Fibroblast of skin of right biceps (primary cell): ENCODE results near the gene RBM25.
"Not testable (repeated sequence)": the region's sequence is repeated elsewhere in the genome, so short reads cannot be mapped to it uniquely, and the experiment has no call there.

ENCODE experiments used
- DNase-seq: peaks from one replicate; pipeline ENCODE4 v3.0.0-alpha.2; 2013

RBM25 gene

GRCh38 chr14:73105050-73105449 lies 46.7 kb downstream of the RBM25 start:
- no peak for DNase-seq

DNA sequence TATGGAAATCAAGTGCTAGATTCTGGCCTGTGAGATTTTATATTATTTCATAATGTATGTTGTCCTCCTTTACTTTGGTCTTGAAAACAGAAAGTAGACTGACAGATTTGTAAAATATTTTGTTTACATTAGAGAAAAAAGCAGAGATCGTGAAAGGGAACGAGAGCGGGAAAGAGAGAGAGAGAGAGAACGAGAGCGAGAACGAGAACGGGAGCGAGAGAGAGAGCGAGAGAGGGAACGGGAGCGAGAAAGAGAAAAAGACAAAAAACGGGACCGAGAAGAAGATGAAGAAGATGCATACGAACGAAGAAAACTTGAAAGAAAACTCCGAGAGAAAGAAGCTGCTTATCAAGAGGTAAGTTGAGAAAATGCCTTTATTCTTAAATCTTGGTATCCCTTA lies 47.4 kb downstream of the RBM25 start:
- DNase-seq: no peak

- DNase-seq: no peak
Observed at GRCh38 chr14:73116079-73116665, 57.8 kb downstream of the RBM25 start.

- DNase-seq: no peak
Observed at GRCh38 chr14:73124180-73124894, 66.0 kb downstream of the RBM25 start.

- DNase-seq: no peak
Observed at GRCh38 chr14:73125169-73125588, 66.8 kb downstream of the RBM25 start.

GRCh38 chr14:73125746-73126145 lies 67.4 kb downstream of the RBM25 start:
- no peak for DNase-seq

GRCh38 chr14:73133795-73134194 lies 75.5 kb downstream of the RBM25 start:
- no peak for DNase-seq

DNA sequence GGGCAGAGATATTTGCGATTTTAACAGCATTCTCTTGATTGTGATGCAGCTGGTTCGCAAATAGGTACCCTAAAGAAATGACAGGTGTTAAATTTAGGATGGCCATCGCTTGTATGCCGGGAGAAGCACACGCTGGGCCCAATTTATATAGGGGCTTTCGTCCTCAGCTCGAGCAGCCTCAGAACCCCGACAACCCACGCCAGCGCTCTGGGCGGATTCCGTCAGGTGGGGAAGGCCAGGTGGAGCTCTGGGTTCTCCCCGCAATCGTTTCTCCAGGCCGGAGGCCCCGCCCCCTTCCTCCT lies 77.7 kb downstream of the RBM25 start:
- DNase-seq: no peak

GRCh38 chr14:73136387-73137225 lies 78.3 kb downstream of the RBM25 start, which contains the start of gene PSEN1:
TSS of gene PSEN1 (plus strand) at chr14:73136507. CDS start at chr14:73148020, 11,513 bp downstream.
- DNase-seq: peak; percentile 91

- DNase-seq: no peak
Observed at GRCh38 chr14:73140811-73141323, 82.5 kb downstream of the RBM25 start.

DNA sequence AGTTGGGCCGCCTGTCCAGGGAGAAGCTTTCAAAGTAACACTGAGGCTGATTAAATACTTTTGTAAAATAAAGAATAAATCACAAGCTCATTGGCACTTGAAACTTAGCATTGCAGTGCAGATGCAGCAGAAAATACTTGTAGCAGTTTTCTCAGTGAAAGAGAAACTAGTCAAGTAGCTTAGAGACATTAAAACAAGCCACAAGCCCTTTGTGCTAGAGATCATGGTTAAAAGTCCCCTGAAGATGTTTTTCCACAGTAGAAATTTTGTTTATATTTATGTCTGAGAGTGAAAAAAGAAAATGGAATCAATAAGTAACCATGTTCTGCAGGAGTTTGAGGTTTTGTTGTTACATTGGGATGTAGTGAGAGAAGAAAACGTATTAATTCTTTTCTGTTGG lies 83.9 kb downstream of the RBM25 start:
- DNase-seq: no peak

GRCh38 chr14:73143003-73143402 lies 84.7 kb downstream of the RBM25 start:
- DNase-seq: no peak

GRCh38 chr14:73143617-73144016 lies 85.3 kb downstream of the RBM25 start:
- no peak for DNase-seq

DNA sequence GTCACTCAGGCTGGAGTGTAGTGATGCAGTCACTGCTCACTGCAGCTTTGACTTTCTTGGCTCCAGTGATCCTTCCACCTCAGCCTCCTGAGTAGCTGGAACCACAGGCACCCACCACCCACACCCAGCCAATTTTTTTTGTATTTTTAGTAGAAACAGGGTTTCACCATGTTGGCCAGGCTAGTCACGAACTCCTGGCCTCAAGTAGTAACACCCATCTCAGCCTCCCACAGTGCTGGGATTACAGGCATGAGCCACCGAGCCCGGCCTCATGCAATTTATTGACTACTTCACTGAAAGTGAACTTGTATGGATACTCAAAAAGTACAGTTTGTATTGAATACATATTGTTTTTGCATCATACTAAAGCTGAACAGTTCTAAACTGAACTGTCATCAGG lies 87.0 kb downstream of the RBM25 start:
- no peak for DNase-seq

DNA sequence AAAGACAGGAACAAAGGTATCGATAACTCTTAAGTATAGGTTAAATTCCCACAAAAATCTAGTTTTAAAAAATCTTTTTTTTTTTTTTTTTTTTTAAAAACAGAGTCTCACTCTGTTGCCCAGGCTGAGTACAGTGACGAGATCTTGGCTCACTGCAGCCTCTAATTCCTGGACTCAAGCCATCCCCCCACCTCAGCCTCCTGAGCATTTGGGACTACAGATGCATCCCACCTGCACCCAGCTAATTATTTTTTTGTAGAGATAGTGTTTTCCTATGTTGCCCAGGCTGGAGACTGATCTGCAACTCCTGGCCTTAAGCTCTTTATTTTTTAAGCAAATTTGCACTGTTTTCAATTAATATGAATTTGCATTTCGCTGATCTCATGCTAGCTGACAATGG lies 87.8 kb downstream of the RBM25 start:
- DNase-seq: no peak

- no peak for DNase-seq
Observed at GRCh38 chr14:73149753-73150152, 91.4 kb downstream of the RBM25 start.

DNA sequence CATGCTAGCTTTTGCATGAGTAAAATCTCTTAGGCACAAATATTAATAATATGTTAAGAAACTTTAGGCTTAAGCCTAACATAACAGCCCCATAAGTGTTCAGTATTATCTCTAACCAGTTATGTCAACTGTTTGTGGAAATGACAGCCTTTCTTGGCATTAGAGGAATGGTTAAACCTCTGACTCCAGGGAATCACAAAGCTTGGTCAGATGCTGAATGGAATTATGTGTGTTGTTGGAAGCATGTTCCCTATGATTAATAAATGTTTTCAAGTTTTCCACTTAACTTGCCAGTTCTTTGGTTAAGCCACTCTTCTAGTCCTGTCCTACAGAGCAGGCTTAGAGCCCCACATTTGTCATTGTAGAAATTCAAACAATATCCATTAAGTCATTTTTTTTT lies 94.9 kb downstream of the RBM25 start:
- DNase-seq: peak; percentile 81

- DNase-seq: no peak
Observed at GRCh38 chr14:73162251-73162650, 103.9 kb downstream of the RBM25 start.

GRCh38 chr14:73166399-73166798 lies 108.1 kb downstream of the RBM25 start:
- DNase-seq: no peak

DNA sequence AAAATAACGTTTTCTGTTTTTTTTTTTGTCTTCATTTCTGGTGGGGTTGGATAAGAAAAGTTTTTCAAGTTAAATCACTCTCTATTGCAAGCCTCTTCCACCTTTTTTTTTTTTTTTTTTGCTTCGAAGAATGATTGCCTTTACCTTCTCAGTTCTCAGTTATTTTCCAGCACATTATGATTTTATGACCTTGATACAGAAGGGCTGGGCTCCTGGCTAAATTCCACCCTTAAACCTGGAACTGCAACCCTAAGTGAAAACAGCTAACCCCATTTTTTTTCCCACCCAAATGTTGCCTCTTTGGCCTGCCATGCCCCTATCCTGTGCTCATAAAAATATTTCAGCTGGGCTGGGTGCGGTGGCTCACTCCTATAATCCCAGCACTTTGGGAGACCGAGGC lies 109.4 kb downstream of the RBM25 start:
- no peak for DNase-seq

DNA sequence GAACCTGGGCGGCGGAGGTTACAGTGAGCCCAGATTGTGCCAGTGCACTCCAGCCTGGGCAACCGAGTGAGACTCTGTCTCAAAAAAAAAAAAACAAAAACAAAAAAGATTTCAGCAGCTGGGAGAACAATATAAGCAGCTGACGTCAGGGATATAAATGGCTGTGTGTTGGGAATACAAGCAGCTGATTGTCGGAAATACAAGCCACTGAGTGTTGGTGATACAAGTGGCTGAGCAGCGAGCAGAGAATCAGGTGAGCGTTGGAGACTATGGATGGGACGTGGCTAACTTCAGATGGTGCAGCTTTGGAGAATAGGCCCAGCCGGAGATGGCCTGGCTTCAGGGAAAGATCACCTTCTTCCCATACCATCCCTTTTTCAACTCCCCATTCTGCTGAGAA lies 109.9 kb downstream of the RBM25 start:
- no peak for DNase-seq

GRCh38 chr14:73168691-73169090 lies 110.4 kb downstream of the RBM25 start:
- DNase-seq: no peak

DNA sequence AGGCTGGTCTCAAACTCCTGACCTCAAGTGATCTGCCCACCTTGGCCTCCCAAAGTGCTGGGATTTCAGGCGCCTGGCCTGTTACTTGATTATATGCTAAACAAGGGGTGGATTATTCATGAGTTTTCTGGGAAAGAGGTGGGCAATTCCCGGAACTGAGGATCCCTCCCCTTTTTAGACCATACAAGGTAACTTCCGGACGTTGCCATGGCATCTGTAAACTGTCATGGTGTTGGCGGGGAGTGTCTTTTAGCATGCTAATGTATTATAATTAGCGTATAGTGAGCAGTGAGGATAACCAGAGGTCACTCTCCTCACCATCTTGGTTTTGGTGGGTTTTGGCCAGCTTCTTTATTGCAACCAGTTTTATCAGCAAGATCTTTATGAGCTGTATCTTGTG lies 111.5 kb downstream of the RBM25 start:
- not testable (repeated sequence) for DNase-seq

DNA sequence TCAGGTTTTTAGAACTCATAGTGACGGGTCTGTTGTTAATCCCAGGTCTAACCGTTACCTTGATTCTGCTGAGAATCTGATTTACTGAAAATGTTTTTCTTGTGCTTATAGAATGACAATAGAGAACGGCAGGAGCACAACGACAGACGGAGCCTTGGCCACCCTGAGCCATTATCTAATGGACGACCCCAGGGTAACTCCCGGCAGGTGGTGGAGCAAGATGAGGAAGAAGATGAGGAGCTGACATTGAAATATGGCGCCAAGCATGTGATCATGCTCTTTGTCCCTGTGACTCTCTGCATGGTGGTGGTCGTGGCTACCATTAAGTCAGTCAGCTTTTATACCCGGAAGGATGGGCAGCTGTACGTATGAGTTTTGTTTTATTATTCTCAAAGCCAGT lies 112.4 kb downstream of the RBM25 start:
- DNase-seq: no peak
